Smooth muscle cell of the brain vasculature (primary cell): ENCODE data around the gene TNFAIP3.

Experiments
- DNase-seq: peaks from one replicate; pipeline ENCODE4 v3.0.0-alpha.2; 2012; ENCODE audit warnings: low read depth, low spot score

The TNFAIP3 gene

DNA sequence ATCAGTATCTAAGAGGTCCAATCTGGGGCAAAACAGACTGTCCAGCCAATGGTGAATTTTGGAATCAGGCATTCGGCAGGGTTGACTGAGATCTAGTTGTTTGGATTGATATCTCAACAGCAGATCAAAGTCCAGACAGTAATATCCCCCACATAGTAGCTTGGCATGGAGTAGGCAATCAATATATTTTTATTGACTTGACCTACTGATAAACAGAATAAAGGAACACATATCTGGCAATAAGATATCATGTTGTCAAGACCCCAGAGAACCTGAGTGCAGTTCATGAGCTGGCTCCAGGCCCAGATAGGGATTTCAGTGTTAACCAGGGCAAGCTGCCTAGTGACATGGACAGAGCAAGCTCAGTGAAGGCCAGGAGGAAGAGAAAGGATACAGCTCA is 34.4 kb downstream of the TNFAIP3 start:
- DNase-seq = no peak

DNA sequence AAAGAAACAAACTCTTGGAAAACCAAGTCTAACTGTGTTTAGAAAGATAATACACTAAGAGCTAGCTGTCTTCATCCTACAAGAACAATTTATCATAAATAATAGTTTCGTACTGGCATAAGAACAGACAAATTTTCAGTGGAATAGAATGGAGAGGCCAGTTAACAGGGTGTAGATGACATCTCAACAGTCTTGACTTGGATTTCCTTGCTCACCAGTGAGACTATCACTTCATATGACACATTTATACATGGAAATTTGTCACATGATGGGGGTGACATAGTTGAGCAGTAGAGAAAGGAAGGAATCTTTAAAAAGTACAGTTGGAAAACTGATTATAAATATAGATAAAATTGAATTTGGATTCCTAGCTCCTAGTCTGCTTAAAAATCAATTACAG is 35.6 kb downstream of the TNFAIP3 start:
- DNase-seq = no peak

DNA sequence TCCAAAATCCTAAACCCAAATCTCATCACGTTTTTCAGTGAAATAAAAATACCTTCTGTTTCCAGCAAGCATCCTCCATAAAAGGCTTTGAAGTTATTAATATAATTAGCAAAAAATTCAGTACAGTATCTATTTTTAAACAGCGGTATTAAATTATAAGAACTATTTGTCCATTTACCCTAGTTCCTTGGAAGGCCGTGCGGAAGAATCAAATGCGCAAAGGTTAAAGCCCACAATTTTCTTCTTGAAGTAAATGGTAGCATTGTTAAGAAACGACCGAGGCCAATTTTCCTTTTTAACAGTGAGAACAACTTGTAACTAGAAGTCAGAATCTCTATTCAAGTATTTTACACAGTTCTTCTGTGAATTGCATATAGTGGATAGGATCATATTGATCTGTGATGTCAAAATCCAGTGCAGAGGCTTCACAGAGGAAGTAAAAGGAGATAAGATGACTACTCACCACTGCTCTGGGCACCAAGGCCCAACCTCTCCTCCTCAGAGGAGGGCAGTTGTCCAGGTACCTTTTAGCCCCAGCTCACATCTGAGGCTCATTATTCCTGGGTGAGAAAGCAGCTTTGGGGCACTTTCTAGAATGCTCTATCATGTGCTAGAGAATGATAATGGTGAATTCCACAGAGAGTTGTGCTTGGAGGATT is 36.3 kb downstream of the TNFAIP3 start:
- DNase-seq = no peak

DNA sequence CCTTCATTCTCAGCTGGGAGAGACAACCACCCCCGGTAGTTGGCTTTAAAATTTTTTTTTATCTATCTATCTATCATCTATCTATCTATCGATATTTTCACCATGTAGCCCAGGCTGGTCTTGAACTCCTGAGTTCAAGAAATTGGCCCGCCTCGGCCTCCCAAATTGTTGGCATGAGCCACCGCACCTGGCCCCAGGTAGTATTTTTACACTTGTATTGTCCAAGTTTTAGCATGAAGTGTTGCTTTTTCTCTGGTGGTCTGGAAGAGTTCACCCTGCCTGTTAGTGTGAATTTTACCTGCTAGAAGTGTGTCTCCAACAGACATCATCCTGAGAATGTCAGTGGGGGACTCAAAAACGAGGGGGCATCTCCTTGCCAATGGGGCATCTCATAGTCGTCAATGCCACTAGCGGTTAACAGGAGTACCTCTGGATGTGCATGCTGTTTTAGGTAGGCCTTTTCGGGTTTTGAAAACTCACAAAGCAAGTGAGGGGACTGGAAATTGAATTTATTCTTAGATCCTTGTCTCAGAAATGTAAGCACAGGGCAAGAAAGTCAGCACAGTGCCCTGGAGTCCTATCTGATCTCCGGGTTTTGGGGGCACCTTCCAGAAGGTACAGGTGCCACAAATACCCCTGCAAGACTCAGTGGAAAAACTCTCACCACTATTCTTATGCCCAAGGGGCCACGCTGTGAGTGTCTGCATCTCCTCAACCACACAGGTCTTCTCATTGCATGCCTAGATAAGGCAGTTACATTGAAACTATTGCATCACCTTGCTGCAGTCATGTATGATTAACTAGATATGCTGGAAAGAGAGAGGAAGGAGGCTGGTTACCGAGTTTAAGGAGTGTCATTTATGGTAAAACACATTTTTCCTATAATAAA is 37.1 kb downstream of the TNFAIP3 start:
- no peak for DNase-seq

DNA sequence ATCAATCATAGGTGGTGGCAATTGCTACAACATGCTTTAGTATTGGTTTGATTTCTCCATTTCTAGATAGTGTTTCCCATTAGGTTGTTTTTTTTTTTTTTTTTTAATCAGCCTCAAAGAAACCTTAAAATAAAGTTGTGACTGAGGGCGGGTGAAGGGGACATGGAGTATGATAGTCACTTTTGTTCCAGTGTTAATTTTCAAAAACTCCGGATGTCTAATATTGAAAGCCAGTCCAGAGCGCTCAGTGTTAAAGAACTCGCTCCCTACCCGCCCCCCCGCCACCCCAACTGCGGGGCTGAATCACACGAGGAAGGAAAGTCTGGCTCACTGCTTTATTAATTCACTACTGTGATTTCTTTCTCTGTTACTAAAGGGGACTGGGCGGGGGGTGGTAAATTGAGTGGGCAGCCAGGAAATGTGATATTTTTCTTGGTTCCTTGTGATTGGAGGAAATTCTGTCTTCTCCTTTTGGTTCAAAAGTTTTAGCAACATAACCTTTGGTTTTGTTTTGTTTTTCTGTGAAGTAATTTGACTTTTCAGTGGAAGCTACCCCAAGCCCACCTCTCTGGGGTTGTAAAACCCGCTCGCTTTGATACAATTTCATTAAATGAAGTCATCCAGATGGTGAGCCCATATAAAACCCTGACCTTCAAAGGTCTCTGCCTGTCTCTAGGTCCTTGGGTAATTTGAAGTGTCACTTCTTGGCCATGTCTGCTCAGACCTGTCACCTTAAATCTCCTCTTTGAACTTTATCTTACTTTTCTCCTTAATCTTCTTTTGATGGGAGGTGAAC is 38.0 kb downstream of the TNFAIP3 start:
- DNase-seq = no peak

DNA sequence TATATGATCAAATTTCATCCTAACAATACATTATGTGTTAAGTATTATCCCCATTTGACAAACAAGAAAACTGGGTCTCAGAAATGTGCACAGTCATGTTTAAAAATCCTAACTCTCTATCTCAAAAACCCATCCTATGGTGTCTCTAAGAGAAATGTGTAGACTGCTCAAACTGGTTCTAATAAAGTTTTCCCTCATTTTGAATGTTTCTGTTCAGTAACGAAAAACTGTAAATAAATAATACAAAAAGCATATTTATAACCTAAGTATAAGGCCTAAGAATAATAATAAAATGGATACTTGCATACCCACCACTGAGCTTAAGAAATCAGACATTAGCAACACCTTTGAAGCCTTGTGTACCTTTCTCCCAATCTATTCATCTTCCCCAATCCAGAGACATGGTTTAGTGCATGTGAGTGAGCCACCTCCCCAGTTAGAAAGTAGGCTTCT is 39.0 kb downstream of the TNFAIP3 start:
- no peak for DNase-seq

DNA sequence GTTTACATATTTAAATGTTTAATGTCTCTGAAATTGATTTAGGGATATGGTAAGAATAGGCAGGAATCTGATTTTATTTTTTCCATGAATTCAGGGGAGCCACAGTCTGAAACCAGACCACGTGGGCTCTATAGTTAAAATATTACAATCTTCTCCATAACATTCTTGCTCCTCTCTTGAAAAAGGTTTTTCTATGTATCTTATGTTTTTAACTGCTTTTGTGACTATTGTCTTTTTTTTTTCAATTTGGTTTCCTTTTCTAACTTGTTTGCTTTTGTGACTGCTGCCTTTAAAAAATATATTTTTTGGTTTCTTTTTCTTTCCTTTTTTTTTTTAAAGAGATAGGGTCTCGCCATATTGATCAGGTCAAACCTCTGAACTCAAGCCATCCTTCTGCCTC is 40.1 kb downstream of the TNFAIP3 start:
- no peak for DNase-seq

DNA sequence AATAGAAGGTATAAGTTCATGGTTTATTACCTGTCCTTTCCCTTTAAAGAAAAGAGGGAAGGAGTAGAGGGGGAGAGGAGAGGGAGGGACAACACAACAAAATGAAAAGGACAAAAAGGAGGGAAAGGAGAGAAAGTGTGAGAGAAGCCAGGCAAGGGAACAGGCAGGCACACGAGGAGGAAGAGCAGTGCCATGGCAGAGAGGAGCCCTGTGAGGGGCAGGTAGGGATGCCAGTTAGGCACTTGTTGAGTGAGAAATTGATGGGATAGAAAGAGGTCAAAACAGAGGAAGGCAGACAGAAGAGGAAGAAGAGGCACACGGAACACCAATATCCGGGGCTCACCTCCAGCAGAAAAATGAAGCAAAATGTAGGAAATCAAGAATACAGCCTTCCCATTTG is 42.5 kb downstream of the TNFAIP3 start:
- no peak for DNase-seq

DNA sequence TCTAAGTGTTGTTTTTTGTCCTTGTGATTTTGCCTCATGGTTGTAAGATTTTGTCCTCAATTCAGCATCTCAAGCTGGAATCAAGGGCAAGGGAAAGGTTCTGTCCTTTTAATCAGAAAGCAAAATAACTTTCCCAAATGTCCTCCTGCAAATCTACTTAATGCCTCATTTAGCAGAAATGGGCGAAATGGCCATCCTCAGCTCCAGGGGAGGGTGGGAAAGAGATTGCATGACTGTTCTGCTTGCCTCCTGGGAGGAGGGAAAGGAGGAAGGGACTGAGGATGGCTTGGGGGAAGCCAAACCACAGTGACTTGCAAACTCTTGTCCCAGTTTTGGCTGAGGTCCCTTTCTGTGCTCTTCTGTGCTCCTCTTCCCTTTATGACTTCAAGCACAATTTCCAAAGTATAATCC is 43.4 kb downstream of the TNFAIP3 start:
- DNase-seq = no peak

DNA sequence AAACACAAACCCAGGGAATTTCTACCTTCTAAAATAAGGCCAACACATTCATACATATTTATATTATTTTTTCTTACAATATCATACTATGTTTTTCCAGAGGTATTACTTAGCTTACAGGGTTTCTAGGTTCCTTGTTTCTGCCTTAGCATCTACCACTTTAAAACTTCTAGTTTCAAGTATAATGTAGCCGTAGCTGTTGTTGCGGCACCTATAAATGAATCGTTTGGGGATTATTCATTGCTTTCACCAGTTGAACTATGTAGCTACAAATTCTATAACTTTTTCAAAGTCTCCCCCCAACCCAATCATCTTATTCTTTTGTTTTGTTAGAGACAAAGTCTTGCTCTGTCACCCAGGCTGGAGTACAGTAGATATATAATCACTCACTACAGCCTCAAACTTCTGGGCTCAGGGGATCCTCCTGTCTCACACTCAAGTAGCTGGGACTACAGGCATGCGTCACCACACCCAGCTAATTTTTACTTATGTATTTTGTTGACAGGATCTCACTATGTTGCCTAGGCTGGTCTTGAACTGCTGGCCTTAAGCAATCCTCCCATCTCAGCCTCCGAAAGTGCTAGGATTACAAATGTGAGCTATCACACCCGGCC is 43.9 kb downstream of the TNFAIP3 start:
- DNase-seq = no peak

DNA sequence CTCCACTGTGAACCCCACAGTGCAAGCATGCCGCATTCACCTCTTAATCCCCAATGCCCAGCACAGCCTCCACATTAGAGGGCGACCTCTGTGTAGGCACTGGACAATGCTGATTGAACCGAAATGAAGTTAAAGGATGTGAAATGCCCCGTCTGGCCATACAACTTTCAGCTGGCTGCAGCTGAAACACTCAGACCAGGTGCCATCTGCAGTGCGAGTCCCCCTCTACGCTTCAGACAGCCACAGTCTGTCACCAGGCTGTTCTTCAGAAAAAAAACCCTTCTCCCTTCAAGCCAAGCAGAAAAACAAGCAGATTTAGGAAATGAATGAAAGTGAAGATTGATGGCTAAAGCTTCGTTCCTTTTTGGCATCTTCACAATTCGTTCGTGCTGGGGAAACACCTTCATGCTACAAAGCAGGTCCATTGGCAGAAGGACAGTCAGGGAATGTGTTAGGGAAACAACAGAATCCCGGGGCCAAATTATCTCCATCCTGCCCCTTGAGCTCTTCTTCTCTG is 44.7 kb downstream of the TNFAIP3 start:
- DNase-seq = no peak

DNA sequence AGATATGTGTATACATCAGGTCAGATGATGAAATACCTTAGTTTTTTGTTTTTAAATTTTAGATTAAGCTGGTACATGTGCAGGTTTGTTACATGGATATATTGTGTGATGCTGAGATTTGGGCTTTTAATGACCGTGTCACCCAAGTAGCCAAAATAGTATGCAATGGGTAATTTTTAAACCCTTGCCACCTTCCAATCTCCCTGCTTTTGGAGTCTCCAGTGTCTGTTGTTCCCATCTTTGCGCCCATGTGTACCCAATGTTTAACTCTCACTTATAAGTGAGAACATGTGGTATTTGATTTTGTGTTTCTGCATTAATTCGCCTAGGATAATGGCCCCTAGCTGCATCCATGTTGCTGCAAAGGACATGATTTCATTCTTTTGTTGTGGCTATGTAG is 45.8 kb downstream of the TNFAIP3 start:
- DNase-seq = no peak

DNA sequence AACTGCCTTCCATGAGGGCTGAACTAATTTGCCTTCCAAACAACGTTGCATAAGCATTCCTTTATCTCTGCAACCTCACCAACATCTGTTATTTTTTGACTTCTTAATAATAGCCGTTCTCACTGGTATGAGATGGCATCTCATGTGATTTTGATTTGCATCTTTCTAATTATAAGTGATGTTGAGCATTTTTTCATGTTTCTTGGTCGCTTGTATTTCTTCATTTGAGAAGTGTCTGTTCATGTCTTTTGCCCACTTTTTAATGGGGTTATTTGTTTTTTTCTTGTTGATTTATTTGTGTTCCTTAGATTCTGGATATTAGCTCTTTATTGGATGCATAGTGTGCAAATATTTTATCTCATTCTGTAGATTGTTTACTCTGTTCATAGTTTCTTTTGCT is 46.4 kb downstream of the TNFAIP3 start:
- no peak for DNase-seq

DNA sequence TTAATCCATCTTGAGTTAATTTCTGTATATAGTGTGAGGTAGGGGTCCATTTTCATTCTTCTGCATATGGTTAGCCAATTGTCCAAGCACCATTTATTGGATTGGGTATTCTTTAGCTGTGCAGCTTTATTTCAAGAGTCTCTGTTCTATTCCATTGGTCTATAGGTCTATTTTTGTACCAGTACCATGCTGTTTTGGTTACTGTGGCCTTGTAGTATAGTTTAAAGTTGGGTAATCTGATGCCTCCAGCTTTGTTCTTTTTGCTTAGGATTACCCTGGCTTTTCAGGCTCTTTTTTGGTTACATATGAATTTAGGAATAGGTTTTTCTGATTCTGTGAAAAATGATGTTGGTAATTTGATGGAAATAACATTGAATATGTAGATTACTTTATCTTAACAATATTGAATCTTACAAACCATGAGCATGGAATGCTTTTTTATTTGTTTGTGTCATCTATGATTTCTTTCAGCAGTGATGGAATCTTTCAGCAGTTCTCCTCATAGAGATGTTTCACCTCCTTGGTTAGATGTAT is 47.0 kb downstream of the TNFAIP3 start:
- no peak for DNase-seq

DNA sequence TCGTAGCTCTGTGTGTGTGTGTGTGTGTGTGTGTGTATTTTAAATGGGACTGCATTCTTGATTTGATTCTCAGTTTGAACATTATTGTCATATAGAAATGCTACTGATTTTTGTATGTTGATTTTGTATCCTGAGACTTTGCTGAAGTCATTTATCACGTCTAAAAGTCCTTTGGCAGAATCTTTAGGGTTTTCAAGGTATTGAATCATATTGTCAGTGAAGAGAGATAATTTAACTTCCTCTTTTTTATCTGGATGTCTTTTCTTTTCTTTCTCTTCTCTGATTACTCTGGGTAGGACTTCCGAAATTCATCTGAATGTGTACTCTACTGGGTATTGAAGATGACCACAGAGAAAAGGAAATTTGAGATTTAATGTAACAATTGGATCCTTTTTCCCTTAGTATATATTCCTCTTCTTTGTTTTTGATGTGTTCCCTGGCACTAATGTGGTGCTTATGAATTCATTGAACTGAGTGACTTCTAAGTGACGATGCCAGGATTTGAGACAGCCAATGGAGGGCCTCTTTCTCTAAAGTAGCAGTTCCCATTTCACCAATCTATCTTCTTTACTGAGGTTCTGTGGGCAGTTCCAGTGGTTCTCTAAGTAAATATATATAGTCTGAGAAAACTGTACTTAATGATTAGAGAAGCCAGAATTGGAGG is 47.6 kb downstream of the TNFAIP3 start:
- no peak for DNase-seq

DNA sequence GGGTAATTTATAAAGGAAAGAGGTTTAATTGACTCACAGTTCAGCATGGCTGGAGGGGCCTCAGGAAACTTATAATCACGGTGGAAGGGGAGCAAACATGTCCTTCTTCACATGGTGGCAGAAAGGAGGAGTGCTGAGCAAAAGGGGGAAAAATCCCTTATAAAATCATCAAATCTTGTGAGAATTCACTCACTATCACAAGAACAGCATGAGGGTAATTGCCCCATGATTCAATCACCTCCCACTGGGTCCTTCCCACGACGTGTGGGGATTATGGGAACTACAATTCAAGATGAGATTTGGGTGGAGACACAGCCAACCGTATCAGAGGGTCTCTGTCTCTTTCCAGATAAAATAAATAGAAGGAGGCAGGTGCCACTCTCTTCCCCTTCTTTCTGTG is 48.7 kb downstream of the TNFAIP3 start:
- no peak for DNase-seq

DNA sequence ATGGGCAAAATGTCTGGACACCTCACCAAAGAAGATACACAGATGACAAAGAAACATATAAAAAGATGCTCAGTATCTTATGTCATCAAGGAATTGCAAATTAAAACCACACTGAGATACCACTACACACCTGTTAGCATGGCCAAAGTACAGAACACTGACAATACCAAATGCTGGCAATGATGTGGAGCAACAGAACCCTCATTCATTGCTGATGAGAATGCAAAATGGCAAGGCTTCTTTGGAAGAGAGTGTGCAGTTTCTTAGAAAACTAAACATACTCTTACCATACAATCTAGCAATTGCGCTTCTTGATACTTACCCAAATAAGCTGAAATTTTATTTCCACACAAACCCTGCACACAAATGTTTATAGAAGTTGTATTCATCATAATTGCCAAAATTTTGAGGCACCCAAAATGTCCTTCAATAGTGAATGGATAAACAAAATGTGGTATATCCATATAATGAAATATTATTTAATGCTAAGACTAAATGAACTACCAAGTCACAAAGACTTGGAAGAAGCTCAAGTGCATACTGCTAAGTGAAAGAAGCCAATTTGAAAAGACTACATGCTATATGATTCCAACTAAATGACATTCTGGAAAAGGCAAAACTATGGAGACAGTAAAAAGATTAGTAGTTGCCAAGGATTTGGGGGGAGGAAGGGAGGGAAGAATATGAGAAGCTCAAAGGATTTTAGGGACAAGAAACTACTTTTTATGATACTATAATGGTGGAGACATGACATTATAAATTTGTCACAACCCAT is 50.7 kb downstream of the TNFAIP3 start:
- DNase-seq = no peak

DNA sequence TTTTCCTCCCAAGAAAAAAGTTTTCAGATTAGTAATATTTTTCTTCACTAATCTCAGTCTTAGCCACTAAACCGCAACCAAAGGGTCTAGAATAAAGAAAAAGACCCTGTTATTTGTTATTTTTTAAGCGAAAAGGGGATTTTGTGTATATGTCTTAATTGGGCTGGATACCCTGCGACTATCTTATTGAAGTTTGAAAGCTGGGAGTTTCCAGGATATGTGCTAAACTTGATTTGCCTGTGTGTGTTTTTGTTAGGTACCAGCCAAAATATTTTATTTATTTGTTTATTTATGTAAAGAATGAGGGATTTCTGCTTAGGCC is 52.4 kb downstream of the TNFAIP3 start:
- DNase-seq = no peak

DNA sequence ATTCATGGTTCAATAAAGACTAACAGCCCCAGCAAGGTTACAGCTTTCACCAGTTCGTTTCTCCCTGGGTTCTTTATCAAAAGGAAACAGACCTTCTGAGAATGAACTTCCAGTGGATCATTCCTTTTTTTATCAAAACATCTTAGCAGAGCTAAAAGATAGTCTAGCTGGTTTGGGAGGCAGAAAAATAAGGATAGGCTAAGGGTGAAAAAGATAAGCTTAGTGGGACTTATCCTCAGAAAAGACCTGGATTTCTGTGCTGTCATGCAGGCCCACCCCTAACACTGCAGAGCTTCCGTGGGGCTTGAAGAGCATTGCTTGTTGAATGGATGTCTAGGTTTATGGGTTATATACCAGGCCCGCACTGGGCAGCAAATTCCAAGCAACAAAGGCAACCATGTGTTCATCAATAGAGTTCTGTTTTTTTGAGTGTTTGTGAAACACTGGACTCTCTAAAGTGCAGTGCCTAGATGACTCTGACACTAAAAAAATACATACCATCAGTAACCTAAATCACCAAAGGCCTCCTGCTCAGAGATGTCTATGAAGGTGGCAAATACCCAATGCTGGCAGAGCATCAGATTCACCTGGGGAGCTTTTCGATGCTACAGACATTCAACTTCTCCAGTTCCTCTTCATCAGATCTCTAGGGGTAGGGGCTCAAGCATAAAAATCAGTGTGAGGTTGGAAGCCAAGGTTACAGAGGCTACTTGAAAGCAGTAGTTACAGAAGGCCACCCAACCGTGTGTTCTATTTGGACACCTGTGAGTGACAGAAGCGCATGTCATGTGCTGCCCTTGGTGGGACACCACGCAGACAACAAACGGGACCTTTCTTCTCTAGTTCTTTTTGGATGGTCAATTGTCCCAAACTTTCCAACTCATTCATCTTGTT is 53.0 kb downstream of the TNFAIP3 start:
- no peak for DNase-seq
